Raji (cell line): Measurements from ENCODE around the gene AUH.

Experiments used
- POLR2A ChIP-seq: IDR thresholded peaks from 2 replicates; pipeline ENCODE4 v1.6.1; 2011; ENCODE audit warnings: low read depth, low read length, control low read depth; ENCODE audit not compliant: insufficient read depth

Gene AUH, protein sequence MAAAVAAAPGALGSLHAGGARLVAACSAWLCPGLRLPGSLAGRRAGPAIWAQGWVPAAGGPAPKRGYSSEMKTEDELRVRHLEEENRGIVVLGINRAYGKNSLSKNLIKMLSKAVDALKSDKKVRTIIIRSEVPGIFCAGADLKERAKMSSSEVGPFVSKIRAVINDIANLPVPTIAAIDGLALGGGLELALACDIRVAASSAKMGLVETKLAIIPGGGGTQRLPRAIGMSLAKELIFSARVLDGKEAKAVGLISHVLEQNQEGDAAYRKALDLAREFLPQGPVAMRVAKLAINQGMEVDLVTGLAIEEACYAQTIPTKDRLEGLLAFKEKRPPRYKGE

DNA sequence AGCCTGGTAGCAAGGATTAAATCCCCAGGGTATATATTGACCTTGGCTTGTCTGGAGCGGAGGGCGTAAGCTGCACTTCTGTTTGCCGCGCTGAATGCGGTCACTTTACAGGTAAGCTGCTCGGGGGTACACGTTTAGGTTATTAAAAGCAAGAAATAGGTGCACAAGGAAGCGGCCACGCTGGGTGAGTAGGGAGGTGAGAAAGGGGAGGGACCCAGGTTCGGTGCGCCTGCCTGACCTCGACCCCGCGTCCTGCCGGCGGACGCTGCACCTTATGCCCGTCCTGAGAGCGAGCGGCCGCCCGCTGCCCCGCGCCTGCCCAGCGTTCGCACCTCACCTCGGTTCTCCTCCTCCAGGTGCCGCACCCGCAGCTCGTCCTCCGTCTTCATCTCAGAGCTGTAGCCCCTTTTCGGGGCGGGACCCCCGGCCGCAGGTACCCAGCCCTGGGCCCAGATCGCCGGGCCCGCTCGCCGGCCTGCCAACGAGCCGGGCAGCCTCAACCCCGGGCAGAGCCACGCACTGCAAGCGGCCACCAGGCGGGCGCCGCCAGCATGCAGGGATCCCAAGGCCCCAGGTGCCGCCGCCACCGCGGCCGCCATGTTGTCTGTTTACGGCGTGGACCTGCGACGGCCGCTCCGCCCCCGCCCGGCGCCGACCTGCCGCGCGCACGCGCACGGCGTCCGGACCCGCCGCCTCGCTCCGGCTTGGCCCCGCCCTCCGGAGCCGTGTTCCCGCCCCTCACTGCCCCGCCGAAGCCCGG, at the start of gene AUH:
AUH (minus strand) TSS at position 628 of the 760 bp plus-strand sequence; CDS start at position 599, 29 bp downstream.
- TF ChIP-seq POLR2A, result peak; percentile 78

- no peak for TF ChIP-seq POLR2A
These were observed 49.5 kb upstream of the AUH start for GRCh38 chr9:91411096-91411771.

- no peak for TF ChIP-seq POLR2A
These were observed 48.4 kb upstream of the AUH start for GRCh38 chr9:91410161-91410560.

GRCh38 chr9:91408475-91408874, 46.8 kb upstream of the AUH start:
- TF ChIP-seq POLR2A, result no peak

GRCh38 chr9:91407580-91408318, 46.0 kb upstream of the AUH start:
- no peak for TF ChIP-seq POLR2A

DNA sequence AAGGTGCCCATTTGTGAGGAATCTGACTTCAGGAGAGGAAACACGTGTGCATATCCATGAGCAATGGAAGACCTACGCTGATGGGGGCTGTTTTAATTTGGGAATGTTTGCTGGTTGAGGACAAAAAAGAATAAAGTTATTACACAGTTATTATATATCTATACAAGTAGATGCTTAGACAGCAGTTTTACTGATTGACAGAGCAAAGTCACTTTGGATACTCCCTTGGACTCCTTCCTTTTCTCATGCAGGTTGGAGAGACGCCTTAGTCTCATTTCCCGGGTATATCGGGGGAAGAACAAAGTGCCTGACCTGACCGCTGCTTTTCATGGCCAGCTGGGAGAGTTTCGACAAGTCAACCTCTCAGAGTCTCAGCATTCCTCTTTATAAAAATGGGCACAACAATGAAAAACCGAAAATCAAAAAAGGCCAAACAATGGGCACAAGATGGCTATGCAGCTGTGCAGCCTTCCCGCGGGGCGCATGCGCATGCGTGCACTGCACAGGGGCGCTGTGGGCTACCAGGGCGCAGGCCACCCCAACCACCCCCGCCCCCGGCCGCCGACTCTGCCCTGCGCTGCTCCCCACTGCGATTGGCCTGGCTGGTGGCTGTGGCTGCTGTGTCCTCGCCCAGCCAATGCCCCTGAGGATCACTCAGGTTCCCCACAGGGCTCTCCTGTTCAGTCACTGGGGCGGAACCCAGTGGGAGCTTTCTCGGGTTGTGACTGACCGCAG, 43.8 kb upstream of the AUH start:
- no peak for TF ChIP-seq POLR2A

DNA sequence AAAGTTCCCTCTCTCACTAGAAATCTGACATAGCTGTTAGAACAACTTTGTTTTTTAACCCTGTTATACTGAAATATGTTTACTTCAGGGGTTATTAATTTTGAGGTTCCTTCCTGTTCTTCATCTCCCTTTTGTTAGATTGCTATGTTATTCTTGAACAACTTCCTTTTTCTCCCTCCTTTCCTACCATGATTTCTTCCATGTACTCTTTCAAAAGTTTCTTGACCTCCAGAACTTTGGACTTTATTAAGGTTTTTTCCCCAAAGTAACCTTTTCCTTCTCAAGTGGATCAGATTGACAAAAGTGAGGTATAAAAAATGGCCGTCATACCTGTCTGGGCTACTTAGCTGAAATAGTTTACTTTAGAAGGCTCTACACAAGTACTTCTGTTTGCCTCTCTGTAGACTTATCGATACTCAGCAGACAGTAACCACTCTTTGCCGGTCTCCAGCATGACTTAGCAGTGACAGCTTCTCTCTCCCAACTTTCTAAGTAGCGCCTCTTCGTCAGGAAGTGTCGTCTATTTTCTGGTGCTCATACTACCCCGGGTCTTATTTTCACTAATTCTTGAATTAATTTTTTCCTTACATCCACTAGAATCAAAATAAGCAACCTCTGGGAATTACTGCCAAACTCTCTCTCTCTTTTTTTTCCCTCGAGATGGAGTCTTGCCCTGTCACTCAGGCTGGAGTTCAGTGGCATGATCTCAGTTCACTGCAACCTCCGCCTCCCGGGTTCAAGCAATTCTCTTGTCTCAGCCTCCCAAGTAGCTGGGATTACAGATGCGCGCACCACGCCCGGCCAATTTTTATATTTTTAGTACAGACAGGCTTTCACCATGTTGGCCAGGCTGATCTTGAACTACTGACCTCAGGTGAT, 42.2 kb upstream of the AUH start:
- no peak for TF ChIP-seq POLR2A

- TF ChIP-seq POLR2A, result no peak
These were observed 37.2 kb upstream of the AUH start for GRCh38 chr9:91398926-91399325.

- TF ChIP-seq POLR2A, result no peak
These were observed 34.1 kb upstream of the AUH start for GRCh38 chr9:91395553-91396471.

GRCh38 chr9:91395106-91395552, 33.4 kb upstream of the AUH start:
- no peak for TF ChIP-seq POLR2A

DNA sequence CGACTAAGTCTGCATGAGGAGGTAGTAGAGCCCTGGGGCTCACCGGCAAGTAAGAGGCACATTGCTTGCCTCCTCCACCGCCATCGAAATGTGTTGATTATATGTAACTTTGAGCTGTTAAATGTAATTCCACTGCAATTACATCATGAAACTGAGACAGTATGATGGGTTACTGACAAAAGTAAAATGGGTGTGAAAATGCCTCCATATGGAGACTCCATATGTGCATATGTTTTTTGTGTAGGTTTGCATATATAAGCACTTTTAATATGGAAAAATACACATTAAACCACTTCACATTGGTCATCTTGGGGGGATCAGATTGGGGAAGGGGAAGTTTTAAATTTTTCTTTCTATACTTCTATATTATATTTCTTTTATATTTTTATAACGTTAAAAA, 32.1 kb upstream of the AUH start:
- no peak for TF ChIP-seq POLR2A

DNA sequence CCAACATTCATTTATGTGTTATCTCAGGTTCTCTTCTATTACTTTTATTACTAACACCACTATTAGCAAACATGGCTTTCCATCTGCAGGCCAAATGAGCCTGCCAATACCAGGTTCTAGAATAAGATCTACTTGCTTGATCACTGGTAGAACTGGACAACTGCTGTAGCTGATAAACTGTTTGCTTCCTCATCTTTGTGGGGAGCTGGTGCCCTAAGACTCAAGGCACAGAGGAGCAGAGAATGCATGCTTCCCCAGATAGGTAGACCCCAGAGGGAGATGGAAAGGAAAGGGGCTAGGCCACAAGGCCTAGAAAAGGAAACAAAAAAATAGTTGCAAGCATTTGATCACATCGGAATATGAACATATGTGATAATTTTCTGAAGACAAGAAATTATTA, 30.7 kb upstream of the AUH start:
- no peak for TF ChIP-seq POLR2A
